Measurements from ENCODE around the gene LMX1A. TPM values are rescaled to one million over a fixed set of nuclear protein-coding genes. Genes with fewer than 3 reads are reported as not detected.

The LMX1A gene
- total and polyA plus RNA-seq, 2 of the 13 experiments (the other 11 are each of a cell fraction or from before 2014, with no cell fraction given) = 0.07 TPM; not detected in 1

- TF ChIP-seq, protein P1, sequence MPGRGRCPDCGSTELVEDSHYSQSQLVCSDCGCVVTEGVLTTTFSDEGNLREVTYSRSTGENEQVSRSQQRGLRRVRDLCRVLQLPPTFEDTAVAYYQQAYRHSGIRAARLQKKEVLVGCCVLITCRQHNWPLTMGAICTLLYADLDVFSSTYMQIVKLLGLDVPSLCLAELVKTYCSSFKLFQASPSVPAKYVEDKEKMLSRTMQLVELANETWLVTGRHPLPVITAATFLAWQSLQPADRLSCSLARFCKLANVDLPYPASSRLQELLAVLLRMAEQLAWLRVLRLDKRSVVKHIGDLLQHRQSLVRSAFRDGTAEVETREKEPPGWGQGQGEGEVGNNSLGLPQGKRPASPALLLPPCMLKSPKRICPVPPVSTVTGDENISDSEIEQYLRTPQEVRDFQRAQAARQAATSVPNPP (CRISPR knock-in tag; IDR thresholded peaks at IDR 0.05) = no peak
- TF ChIP-seq NR2F2 (IDR thresholded peaks at IDR 0.05; ENCODE audit: borderline replicate concordance, low read depth) (peak; percentile 55), TOE1 (CRISPR knock-in tag; IDR thresholded peaks at IDR 0.05) (no peak), SP5 (CRISPR knock-in tag; IDR thresholded peaks at IDR 0.05; ENCODE audit: borderline replicate concordance, low read depth) (no peak), ZNF776 (CRISPR knock-in tag; IDR thresholded peaks at IDR 0.05) (no peak), THRA (CRISPR knock-in tag; IDR thresholded peaks at IDR 0.05; ENCODE audit: borderline replicate concordance) (no peak), ZNF773 (CRISPR knock-in tag; IDR thresholded peaks at IDR 0.05; ENCODE audit: borderline replicate concordance) (no peak), SNRNP70 (IDR thresholded peaks at IDR 0.05; ENCODE audit: low read depth, low read length) (no peak), ZKSCAN1 (IDR thresholded peaks at IDR 0.05; ENCODE audit: low read length) (no peak), ZNF780A (CRISPR knock-in tag; IDR thresholded peaks at IDR 0.05) (no peak), ZNF746 (CRISPR knock-in tag; IDR thresholded peaks at IDR 0.05) (no peak), IKZF1 (IDR thresholded peaks at IDR 0.05) (no peak), CBX2 (IDR thresholded peaks at IDR 0.05; ENCODE audit: low read depth, low read length) (no peak), CBX2 (CRISPR knock-in tag; IDR thresholded peaks at IDR 0.05; ENCODE audit: low read depth) (no peak), ZSCAN20 (CRISPR knock-in tag; IDR thresholded peaks at IDR 0.05; ENCODE audit: borderline replicate concordance) (no peak), ZXDC (CRISPR knock-in tag; IDR thresholded peaks at IDR 0.05) (no peak), ZNF329 (CRISPR knock-in tag; IDR thresholded peaks at IDR 0.05; ENCODE audit: low read depth) (no peak), SETDB1 (CRISPR knock-in tag; IDR thresholded peaks at IDR 0.05; ENCODE audit: borderline replicate concordance) (no peak)
- TF ChIP-seq, protein P2, sequence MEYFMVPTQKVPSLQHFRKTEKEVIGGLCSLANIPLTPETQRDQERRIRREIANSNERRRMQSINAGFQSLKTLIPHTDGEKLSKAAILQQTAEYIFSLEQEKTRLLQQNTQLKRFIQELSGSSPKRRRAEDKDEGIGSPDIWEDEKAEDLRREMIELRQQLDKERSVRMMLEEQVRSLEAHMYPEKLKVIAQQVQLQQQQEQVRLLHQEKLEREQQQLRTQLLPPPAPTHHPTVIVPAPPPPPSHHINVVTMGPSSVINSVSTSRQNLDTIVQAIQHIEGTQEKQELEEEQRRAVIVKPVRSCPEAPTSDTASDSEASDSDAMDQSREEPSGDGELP (IDR thresholded peaks at IDR 0.05; ENCODE audit: borderline replicate concordance, low read depth) = no peak
Measured at GRCh38 chr1:165403835-165404482, 47.4 kb upstream of the LMX1A start (continued).
